ENCODE results near the gene PRKCH.
"Not testable (repeated sequence)": the region's sequence is repeated elsewhere in the genome, so short reads cannot be mapped to it uniquely, and the experiment has no call there.

The PRKCH gene

DNA sequence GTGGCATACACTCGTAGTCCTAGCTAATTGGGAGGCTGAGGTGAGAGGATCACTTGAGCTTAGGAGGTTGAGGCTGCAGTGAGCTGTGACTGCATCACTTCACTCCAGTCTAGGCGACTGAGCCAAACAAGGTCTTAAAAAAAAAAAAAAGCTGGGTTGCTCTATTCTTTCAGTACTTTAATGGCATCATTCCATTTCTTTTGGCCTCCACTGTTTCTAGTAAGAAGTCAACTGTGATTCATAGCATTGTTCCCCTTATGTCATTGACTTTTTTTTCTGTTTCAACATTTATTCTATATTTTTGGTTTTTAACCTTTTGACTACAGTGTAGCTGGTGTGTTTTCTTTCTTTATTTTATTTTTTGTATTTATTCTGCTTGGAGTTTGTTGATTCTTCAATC is 16.7 kb upstream of the PRKCH start:
- Histone ChIP-seq H3K36me3 (no peaks in the 10 kb centered on the region), H3K27me3 (no peaks in the 10 kb centered on the region), H3K9me3 (peaks cover 0 to 8% (median 0%) of the 10 kb centered on the region in 3 donors), H3K4me1 (no peaks in the 10 kb centered on the region), H3K27ac (no peak overlapping the region), H3K4me3 (no peak overlapping the region)
- TF ChIP-seq, protein P1, sequence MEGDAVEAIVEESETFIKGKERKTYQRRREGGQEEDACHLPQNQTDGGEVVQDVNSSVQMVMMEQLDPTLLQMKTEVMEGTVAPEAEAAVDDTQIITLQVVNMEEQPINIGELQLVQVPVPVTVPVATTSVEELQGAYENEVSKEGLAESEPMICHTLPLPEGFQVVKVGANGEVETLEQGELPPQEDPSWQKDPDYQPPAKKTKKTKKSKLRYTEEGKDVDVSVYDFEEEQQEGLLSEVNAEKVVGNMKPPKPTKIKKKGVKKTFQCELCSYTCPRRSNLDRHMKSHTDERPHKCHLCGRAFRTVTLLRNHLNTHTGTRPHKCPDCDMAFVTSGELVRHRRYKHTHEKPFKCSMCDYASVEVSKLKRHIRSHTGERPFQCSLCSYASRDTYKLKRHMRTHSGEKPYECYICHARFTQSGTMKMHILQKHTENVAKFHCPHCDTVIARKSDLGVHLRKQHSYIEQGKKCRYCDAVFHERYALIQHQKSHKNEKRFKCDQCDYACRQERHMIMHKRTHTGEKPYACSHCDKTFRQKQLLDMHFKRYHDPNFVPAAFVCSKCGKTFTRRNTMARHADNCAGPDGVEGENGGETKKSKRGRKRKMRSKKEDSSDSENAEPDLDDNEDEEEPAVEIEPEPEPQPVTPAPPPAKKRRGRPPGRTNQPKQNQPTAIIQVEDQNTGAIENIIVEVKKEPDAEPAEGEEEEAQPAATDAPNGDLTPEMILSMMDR (IDR thresholded peaks at IDR 0.05) = no peak
- DNase-seq = no peak
- intact Hi-C loops (cut with DNase I; ENCODE audit: low total_unique reads) = no loop called here

DNA sequence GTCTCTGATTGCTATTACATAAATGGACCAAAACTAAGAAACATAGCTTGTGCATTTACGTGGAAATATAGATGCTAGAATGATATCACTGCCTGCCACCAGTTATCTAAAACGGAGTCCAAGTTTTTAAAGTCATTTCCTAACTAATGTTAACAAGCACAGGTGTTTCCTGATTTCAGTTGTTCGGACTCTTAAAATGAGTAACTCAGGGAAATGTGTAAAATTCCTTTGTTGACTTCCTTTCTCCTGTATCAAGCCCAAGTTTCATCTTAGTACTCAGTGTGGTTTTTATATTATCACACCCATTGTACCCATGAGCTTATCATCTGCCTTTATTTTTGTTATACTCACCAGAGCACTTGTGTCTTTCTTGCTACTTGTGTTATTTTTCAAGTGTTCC is 13.2 kb upstream of the PRKCH start:
- Histone ChIP-seq H3K27me3 (no peaks in the 10 kb centered on the region), H3K4me1 (no peaks in the 10 kb centered on the region), H3K9me3 (peaks cover 0 to 5% (median 2%) of the 10 kb centered on the region in 3 donors), H3K4me3 (no peak overlapping the region), H3K27ac (no peak overlapping the region), H3K36me3 (no peaks in the 10 kb centered on the region)
- DNase-seq = no peak
- TF ChIP-seq, protein P1 (IDR thresholded peaks at IDR 0.05) = no peak
- intact Hi-C loops (cut with DNase I; ENCODE audit: low total_unique reads) = no loop called here

DNA sequence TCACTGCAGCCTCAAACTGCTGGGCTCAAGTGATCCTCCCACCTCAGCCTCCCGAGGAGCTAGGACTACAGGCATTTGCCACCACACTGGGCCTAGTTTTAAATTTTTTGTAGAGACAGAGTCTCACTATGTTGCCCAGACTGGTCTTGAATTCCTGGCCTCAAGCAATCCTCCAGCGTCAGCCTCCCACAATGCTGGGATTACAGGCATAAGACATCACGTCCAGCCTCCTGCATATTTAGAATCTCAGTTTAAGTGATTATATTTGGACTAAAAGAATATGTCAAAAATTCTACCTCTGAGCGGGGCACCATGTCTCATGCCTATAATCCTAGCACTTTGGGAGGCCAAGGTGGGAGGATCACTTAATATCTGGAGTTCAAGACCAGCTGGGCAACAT is 12.7 kb upstream of the PRKCH start:
- H3K27me3 ChIP-seq; H3K4me1 ChIP-seq; intact Hi-C loops (cut with DNase I; ENCODE audit: low total_unique reads); H3K36me3 ChIP-seq; DNase-seq; H3K9me3 ChIP-seq; H3K4me3 ChIP-seq; H3K27ac ChIP-seq: not testable (repeated sequence)

DNA sequence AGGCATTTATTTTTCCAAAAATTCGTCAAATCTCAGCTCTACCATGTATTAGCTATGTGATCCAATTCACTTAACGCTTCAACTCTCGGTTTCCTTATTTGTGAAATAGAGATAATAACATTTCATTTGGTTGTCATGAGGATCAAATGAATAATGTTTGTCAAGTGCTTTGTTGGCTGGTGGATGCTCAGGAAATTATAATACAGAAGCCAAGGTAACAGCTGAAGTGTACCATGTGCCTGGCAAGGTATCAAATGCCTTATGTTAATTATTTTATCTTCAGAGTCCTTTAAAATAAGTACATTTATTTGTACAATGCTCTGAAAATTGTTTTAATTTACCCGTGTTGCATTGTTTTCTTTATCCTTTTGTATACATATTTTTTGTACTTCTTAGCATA is 6.1 kb upstream of the PRKCH start:
- Histone ChIP-seq H3K9me3 (peaks cover 0 to 9% (median 0%) of the 10 kb centered on the region in 3 donors), H3K27ac (no peak overlapping the region), H3K27me3 (peaks cover 0 to 3% of the 10 kb centered on the region in 2 donors), H3K4me1 (no peaks in the 10 kb centered on the region), H3K36me3 (no peaks in the 10 kb centered on the region), H3K4me3 (no peak overlapping the region)
- DNase-seq = no peak
- intact Hi-C loops (cut with DNase I; ENCODE audit: low total_unique reads) = no loop called here
- TF ChIP-seq, protein P1 (IDR thresholded peaks at IDR 0.05) = no peak

DNA sequence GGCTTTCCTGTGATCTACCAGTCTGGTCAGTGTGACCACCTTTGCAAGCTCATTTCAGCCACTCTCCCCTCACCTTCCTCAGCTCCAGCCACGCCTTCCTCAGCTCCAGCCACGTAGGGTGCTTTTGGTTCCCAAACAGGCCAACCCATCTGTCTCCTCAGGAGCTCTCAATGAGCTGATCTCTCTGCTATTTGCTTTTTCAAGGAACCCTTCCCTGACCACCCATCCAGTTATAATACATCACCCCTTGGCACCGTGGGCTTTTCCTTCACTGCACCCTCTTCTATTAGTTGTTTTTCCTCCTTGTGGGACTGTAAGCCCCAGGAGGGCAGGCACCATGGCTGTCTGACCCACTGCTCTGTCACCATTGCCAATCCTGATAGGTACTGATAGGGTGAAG is 2.3 kb upstream of the PRKCH start:
- TF ChIP-seq, protein P1 (IDR thresholded peaks at IDR 0.05) = no peak
- intact Hi-C loops (cut with DNase I; ENCODE audit: low total_unique reads) = no loop called here
- peaks cover 0 to 22% of the 10 kb centered on the region in 2 donors for H3K27me3 ChIP-seq

DNA sequence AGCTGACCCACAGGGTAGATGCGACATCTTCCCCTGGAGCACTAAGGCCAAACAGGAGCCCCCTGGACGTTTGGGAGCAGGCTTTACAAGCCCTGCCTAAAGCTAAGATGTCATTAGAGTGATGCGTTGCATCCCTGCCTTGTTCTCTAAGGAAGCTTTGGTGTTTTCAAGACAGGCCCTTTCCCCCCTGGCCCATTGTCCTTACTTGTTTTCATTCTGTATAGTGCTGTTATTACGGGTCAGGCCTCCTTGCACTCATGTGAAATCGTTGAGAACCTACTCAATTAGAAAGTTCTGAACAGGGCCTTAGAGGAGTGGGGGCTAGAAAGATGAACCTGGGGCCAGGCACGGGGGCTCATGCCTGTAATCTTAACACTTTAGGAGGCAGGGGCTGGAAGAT is 1.7 kb upstream of the PRKCH start:
- no peak overlapping the region for H3K27ac ChIP-seq
- peaks cover 0 to 22% of the 10 kb centered on the region in 2 donors for H3K27me3 ChIP-seq
- no peaks in the 10 kb centered on the region for H3K9me3 ChIP-seq
- H3K4me1 ChIP-seq = peaks cover 0 to 22% (median 12%) of the 10 kb centered on the region in 4 donors
- no peaks in the 10 kb centered on the region for H3K36me3 ChIP-seq
- no peak overlapping the region for H3K4me3 ChIP-seq
- intact Hi-C loops (cut with DNase I; ENCODE audit: low total_unique reads) = no loop called here
- DNase-seq = no peak
- TF ChIP-seq, protein P1 (IDR thresholded peaks at IDR 0.05) = no peak

More for the DNA sequence above, 2.3 kb upstream of the PRKCH start:
- Histone ChIP-seq H3K4me3 (no peak overlapping the region), H3K27ac (no peak overlapping the region), H3K36me3 (no peaks in the 10 kb centered on the region), H3K4me1 (peaks cover 0 to 22% (median 12%) of the 10 kb centered on the region in 4 donors), H3K9me3 (no peaks in the 10 kb centered on the region)
- DNase-seq = no peak

DNA sequence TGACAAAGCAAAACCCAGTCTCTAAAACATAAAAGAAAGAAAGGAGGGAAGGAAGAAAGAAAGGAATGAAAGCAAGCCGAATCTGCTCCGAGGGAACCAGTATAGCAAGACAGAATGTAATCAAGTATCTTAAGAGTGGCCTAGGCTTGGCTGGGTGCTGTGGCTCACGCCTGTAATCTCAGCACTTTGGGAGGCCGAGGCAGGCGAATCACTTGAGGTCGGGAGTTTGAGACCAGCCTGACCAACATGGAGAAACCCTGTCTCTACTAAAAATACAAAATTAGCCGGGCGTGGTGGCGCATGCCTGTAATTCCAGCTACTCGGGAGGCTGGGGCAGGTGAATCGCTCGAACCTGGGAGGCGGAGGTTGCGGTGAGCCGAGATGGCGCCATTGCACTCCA is 1.2 kb upstream of the PRKCH start:
- Histone ChIP-seq H3K4me1 (peaks cover 0 to 22% (median 12%) of the 10 kb centered on the region in 4 donors), H3K27me3 (peaks cover 0 to 22% of the 10 kb centered on the region in 2 donors)
- H3K4me3 ChIP-seq; DNase-seq; intact Hi-C loops (cut with DNase I; ENCODE audit: low total_unique reads); H3K27ac ChIP-seq; H3K9me3 ChIP-seq; H3K36me3 ChIP-seq: not testable (repeated sequence)

Data from tibial artery (tissue), 4 donors.